T1000 (cell line): Measurements from ENCODE around the gene USF3.
"Not testable (repeated sequence)": the region's sequence is repeated elsewhere in the genome, so short reads cannot be mapped to it uniquely, and the experiment has no call there.

Experiments
- DNase-seq: peaks from one replicate; lab custom pipeline; 2025; ENCODE audit warnings: mixed read lengths; lab: John Stamatoyannopoulos, UW

USF3 gene

GRCh38 chr3:113649174-113649845 lies 47.1 kb downstream of the USF3 start:
- no peak for DNase-seq

- no peak for DNase-seq
Observed at GRCh38 chr3:113648524-113648923, 47.9 kb downstream of the USF3 start.

- DNase-seq, result no peak
Observed at GRCh38 chr3:113643583-113643982, 52.9 kb downstream of the USF3 start.

- DNase-seq, result no peak
Observed at GRCh38 chr3:113638910-113639309, 57.5 kb downstream of the USF3 start.

- no peak for DNase-seq
Observed at GRCh38 chr3:113637756-113638155, 58.7 kb downstream of the USF3 start.

GRCh38 chr3:113636034-113636433 lies 60.4 kb downstream of the USF3 start:
- DNase-seq, result not testable (repeated sequence)

- no peak for DNase-seq
Observed at GRCh38 chr3:113634782-113635474, 61.5 kb downstream of the USF3 start.

- DNase-seq, result no peak
Observed at GRCh38 chr3:113631573-113631972, 64.9 kb downstream of the USF3 start.

- no peak for DNase-seq
Observed at GRCh38 chr3:113630956-113631542, 65.4 kb downstream of the USF3 start.

- DNase-seq, result no peak
Observed at GRCh38 chr3:113629584-113630421, 66.6 kb downstream of the USF3 start.

GRCh38 chr3:113628788-113629187 lies 67.7 kb downstream of the USF3 start:
- DNase-seq, result no peak

GRCh38 chr3:113628316-113628715 lies 68.1 kb downstream of the USF3 start:
- DNase-seq, result no peak

- peak; percentile 1 for DNase-seq
Observed at GRCh38 chr3:113626503-113627371, 69.7 kb downstream of the USF3 start.

GRCh38 chr3:113625834-113626233 lies 70.6 kb downstream of the USF3 start:
- no peak for DNase-seq

- no peak for DNase-seq
Observed at GRCh38 chr3:113623811-113624210, 72.6 kb downstream of the USF3 start.

GRCh38 chr3:113623324-113623723 lies 73.1 kb downstream of the USF3 start:
- DNase-seq, result no peak

GRCh38 chr3:113620091-113620490 lies 76.4 kb downstream of the USF3 start:
- DNase-seq, result no peak

GRCh38 chr3:113617726-113618125 lies 78.7 kb downstream of the USF3 start:
- no peak for DNase-seq

GRCh38 chr3:113615976-113616375 lies 80.5 kb downstream of the USF3 start:
- no peak for DNase-seq

GRCh38 chr3:113614402-113614801 lies 82.0 kb downstream of the USF3 start:
- DNase-seq, result no peak

- no peak for DNase-seq
Observed at GRCh38 chr3:113607219-113607596, 89.2 kb downstream of the USF3 start.
